ENCODE measurements around the gene PON1.

DNA sequence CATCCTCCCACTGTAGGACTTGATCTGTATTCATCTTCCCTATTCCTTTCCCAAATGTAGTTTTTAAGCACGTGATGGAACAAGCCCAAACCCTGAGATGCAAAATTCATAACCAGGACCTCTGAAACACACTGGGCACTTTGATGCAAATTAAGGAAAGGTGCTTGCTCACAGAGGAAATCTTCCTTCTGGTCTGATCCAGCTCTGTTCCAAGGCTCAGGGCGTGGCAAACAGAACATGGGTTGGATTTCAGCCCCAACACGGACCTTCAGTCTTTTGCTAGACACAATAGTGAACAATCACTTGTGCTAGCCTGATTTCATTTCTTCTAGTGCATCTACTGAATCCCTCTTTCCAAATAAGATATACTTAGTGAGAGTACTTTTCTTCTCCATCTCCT lies 43.9 kb upstream of the PON1 start:
- TF ChIP-seq POLR2A (IDR thresholded peaks at IDR 0.05), result no peak
- TF ChIP-seq, protein P1, sequence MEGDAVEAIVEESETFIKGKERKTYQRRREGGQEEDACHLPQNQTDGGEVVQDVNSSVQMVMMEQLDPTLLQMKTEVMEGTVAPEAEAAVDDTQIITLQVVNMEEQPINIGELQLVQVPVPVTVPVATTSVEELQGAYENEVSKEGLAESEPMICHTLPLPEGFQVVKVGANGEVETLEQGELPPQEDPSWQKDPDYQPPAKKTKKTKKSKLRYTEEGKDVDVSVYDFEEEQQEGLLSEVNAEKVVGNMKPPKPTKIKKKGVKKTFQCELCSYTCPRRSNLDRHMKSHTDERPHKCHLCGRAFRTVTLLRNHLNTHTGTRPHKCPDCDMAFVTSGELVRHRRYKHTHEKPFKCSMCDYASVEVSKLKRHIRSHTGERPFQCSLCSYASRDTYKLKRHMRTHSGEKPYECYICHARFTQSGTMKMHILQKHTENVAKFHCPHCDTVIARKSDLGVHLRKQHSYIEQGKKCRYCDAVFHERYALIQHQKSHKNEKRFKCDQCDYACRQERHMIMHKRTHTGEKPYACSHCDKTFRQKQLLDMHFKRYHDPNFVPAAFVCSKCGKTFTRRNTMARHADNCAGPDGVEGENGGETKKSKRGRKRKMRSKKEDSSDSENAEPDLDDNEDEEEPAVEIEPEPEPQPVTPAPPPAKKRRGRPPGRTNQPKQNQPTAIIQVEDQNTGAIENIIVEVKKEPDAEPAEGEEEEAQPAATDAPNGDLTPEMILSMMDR (IDR thresholded peaks at IDR 0.05), result no peak

All from lower leg skin (tissue), 3 donors.